GM19239 (cell line): ENCODE data around the gene KXD1.
"Not testable (repeated sequence)": the region's sequence is repeated elsewhere in the genome, so short reads cannot be mapped to it uniquely, and the experiment has no call there.

Source experiments
- DNase-seq: peaks from one replicate; pipeline ENCODE4 v3.0.0; 2011; ENCODE audit warnings: low spot score; ENCODE audit not compliant: insufficient read length
- FAIRE-seq: peaks from 2 replicates; lab custom pipeline; 2011; peaks lifted over from hg19 to GRCh38; lab: Jason Lieb, UNC

KXD1 gene

GRCh38 chr19:18595475-18595874, 37.8 kb downstream of the KXD1 start:
- DNase-seq, result no peak
- no peak for FAIRE-seq

GRCh38 chr19:18596752-18597157, 39.1 kb downstream of the KXD1 start:
- no peak for DNase-seq
- no peak for FAIRE-seq

GRCh38 chr19:18597809-18598660, 40.4 kb downstream of the KXD1 start:
- DNase-seq, result no peak
- FAIRE-seq, result no peak

- FAIRE-seq (no peak), DNase-seq (no peak)
Measured at GRCh38 chr19:18599485-18599884, 41.8 kb downstream of the KXD1 start.

- not testable (repeated sequence) for DNase-seq, FAIRE-seq
Measured at GRCh38 chr19:18600692-18601397, 43.2 kb downstream of the KXD1 start.

- no peak for DNase-seq
- FAIRE-seq, result no peak
Measured at GRCh38 chr19:18601875-18602274, 44.2 kb downstream of the KXD1 start.

- FAIRE-seq, result no peak
- DNase-seq, result no peak
Measured at GRCh38 chr19:18603255-18603957, 45.7 kb downstream of the KXD1 start.

GRCh38 chr19:18603958-18604819, 46.5 kb downstream of the KXD1 start:
- DNase-seq (no peak), FAIRE-seq (no peak)

- DNase-seq, result no peak
- FAIRE-seq, result no peak
Measured at GRCh38 chr19:18604820-18605159, 47.1 kb downstream of the KXD1 start.

- DNase-seq, result no peak
- no peak for FAIRE-seq
Measured at GRCh38 chr19:18605196-18605545, 47.5 kb downstream of the KXD1 start.

GRCh38 chr19:18605546-18606280, 48.0 kb downstream of the KXD1 start:
- no peak for FAIRE-seq
- DNase-seq, result no peak

- no peak for DNase-seq
- no peak for FAIRE-seq
Measured at GRCh38 chr19:18606281-18607225, 48.9 kb downstream of the KXD1 start, which contains the start of gene CRLF1. CRLF1 (minus strand) TSS chr19:18606799; CDS start chr19:18606656, 143 bp downstream.

- DNase-seq (no peak), FAIRE-seq (no peak)
Measured at GRCh38 chr19:18607226-18608101, 49.8 kb downstream of the KXD1 start.

- FAIRE-seq, result no peak
- no peak for DNase-seq
Measured at GRCh38 chr19:18608102-18608804, 50.6 kb downstream of the KXD1 start.

GRCh38 chr19:18608805-18609716, 51.4 kb downstream of the KXD1 start:
- no peak for DNase-seq
- FAIRE-seq, result no peak

GRCh38 chr19:18609717-18610051, 52.0 kb downstream of the KXD1 start:
- FAIRE-seq (no peak), DNase-seq (no peak)
